ENCODE results near the gene ACSBG1.

ACSBG1 gene

GRCh38 chr15:78131295-78132061 is 102.9 kb downstream of the ACSBG1 start, which contains the start of gene CIB2:
Gene CIB2, minus strand, starts transcription at chr15:78131445. Its CDS starts 230 bp downstream, at chr15:78131215.
- Histone ChIP-seq H3K9me3 (replicated peaks; ENCODE audit: low read length) (no peaks in the 10 kb centered on the region), H3K27me3 (ENCODE audit: control insufficient read depth, insufficient read depth, low read length) (no peaks in the 10 kb centered on the region), H3K9ac (ENCODE audit: low read depth, low read length) (peak within 1 kb of the TSS; percentile 88)

GRCh38 chr15:78130466-78131294 is 103.7 kb downstream of the ACSBG1 start:
- peak overlapping the region; percentile 81 for H3K4me3 ChIP-seq (ENCODE audit: low read length)
- no peaks in the 10 kb centered on the region for H3K36me3 ChIP-seq (ENCODE audit: insufficient read depth, low read length)
- peak overlapping the region; percentile 88 for H3K9ac ChIP-seq (ENCODE audit: low read depth, low read length)
- no peaks in the 10 kb centered on the region for H3K9me3 ChIP-seq (replicated peaks; ENCODE audit: low read length)
- peak overlapping the region; percentile 89 for H3K4me2 ChIP-seq (ENCODE audit: low read length)
- peaks cover 7% of the 10 kb centered on the region for H3K4me1 ChIP-seq (ENCODE audit: control insufficient read depth, insufficient read depth, low read length)
- no peaks in the 10 kb centered on the region for H3K27me3 ChIP-seq (ENCODE audit: control insufficient read depth, insufficient read depth, low read length)

More at GRCh38 chr15:78131295-78132061, 102.9 kb downstream of the ACSBG1 start, which contains the start of gene CIB2:
- H3K4me1 ChIP-seq (ENCODE audit: control insufficient read depth, insufficient read depth, low read length), result peaks cover 7% of the 10 kb centered on the region
- H3K4me3 ChIP-seq (ENCODE audit: low read length), result peak within 1 kb of the TSS; percentile 81
- H3K36me3 ChIP-seq (ENCODE audit: insufficient read depth, low read length), result no peaks in the 10 kb centered on the region
- H3K4me2 ChIP-seq (ENCODE audit: low read length), result peak within 1 kb of the TSS; percentile 89

- H3K27me3 ChIP-seq (ENCODE audit: control insufficient read depth, insufficient read depth, low read length), result no peaks in the 10 kb centered on the region
- H3K4me3 ChIP-seq (ENCODE audit: low read length), result no peak overlapping the region
- no peak overlapping the region for H3K4me2 ChIP-seq (ENCODE audit: low read length)
- H3K9me3 ChIP-seq (replicated peaks; ENCODE audit: low read length), result no peaks in the 10 kb centered on the region
- no peaks in the 10 kb centered on the region for H3K36me3 ChIP-seq (ENCODE audit: insufficient read depth, low read length)
- H3K9ac ChIP-seq (ENCODE audit: low read depth, low read length), result no peak overlapping the region
- peaks cover 7% of the 10 kb centered on the region for H3K4me1 ChIP-seq (ENCODE audit: control insufficient read depth, insufficient read depth, low read length)
Observed at GRCh38 chr15:78129751-78130287, 104.5 kb downstream of the ACSBG1 start.

- Histone ChIP-seq H3K4me1 (ENCODE audit: control insufficient read depth, insufficient read depth, low read length) (peaks cover 7% of the 10 kb centered on the region), H3K9me3 (replicated peaks; ENCODE audit: low read length) (no peaks in the 10 kb centered on the region), H3K4me3 (ENCODE audit: low read length) (no peak overlapping the region), H3K9ac (ENCODE audit: low read depth, low read length) (no peak overlapping the region), H3K27me3 (ENCODE audit: control insufficient read depth, insufficient read depth, low read length) (no peaks in the 10 kb centered on the region), H3K36me3 (ENCODE audit: insufficient read depth, low read length) (no peaks in the 10 kb centered on the region), H3K4me2 (ENCODE audit: low read length) (no peak overlapping the region)
Observed at GRCh38 chr15:78129077-78129750, 105.2 kb downstream of the ACSBG1 start.

- Histone ChIP-seq H3K4me3 (ENCODE audit: low read length) (no peak overlapping the region), H3K9ac (ENCODE audit: low read depth, low read length) (no peak overlapping the region)
Observed at GRCh38 chr15:78127882-78128281, 106.5 kb downstream of the ACSBG1 start.

GRCh38 chr15:78125267-78125666 is 109.1 kb downstream of the ACSBG1 start:
- Histone ChIP-seq H3K4me2 (ENCODE audit: low read length) (no peak overlapping the region), H3K4me3 (ENCODE audit: low read length) (no peak overlapping the region), H3K9ac (ENCODE audit: low read depth, low read length) (no peak overlapping the region), H3K27me3 (ENCODE audit: control insufficient read depth, insufficient read depth, low read length) (peaks cover 8% of the 10 kb centered on the region), H3K4me1 (ENCODE audit: control insufficient read depth, insufficient read depth, low read length) (no peaks in the 10 kb centered on the region), H3K36me3 (ENCODE audit: insufficient read depth, low read length) (no peaks in the 10 kb centered on the region), H3K9me3 (replicated peaks; ENCODE audit: low read length) (no peaks in the 10 kb centered on the region)

More at GRCh38 chr15:78127882-78128281, 106.5 kb downstream of the ACSBG1 start:
- H3K9me3 ChIP-seq (replicated peaks; ENCODE audit: low read length), result no peaks in the 10 kb centered on the region
- H3K4me1 ChIP-seq (ENCODE audit: control insufficient read depth, insufficient read depth, low read length), result peaks cover 7% of the 10 kb centered on the region
- H3K36me3 ChIP-seq (ENCODE audit: insufficient read depth, low read length), result no peaks in the 10 kb centered on the region
- no peak overlapping the region for H3K4me2 ChIP-seq (ENCODE audit: low read length)
- peaks cover 3% of the 10 kb centered on the region for H3K27me3 ChIP-seq (ENCODE audit: control insufficient read depth, insufficient read depth, low read length)

GRCh38 chr15:78120523-78120922 is 113.8 kb downstream of the ACSBG1 start:
- H3K27me3 ChIP-seq (ENCODE audit: control insufficient read depth, insufficient read depth, low read length), result peaks cover 8% of the 10 kb centered on the region

More at GRCh38 chr15:78120523-78120922, 113.8 kb downstream of the ACSBG1 start:
- Histone ChIP-seq H3K9ac (ENCODE audit: low read depth, low read length) (no peak overlapping the region), H3K4me2 (ENCODE audit: low read length) (no peak overlapping the region), H3K36me3 (ENCODE audit: insufficient read depth, low read length) (no peaks in the 10 kb centered on the region), H3K9me3 (replicated peaks; ENCODE audit: low read length) (no peaks in the 10 kb centered on the region), H3K4me3 (ENCODE audit: low read length) (no peak overlapping the region), H3K4me1 (ENCODE audit: control insufficient read depth, insufficient read depth, low read length) (no peaks in the 10 kb centered on the region)
